B cell (primary cell): Measurements from ENCODE around the gene TEC. TPM values are rescaled to one million over a fixed set of nuclear protein-coding genes. Genes with fewer than 3 reads are reported as not detected.

Source experiments
- ATAC-seq: fragments of 200-7000 bp; cut with Tn5 transposase; one replicate; pipeline ENCODE4 v1.10.0; 2021; ENCODE audit warnings: low read depth, mild to moderate bottlenecking, moderate number of reproducible peaks, moderate library complexity
- CTCF ChIA-PET: fragments of 350-600 bp; sonication (Branson Sonifier 250); formaldehyde crosslinking; loops from one replicate; lab custom pipeline; 2021; ENCODE audit warnings: antibody characterized with exemption, inconsistent platforms; lab: Charles Lee
- POLR2A ChIA-PET: fragments of 350-600 bp; sonication (Branson Sonifier 250); formaldehyde crosslinking; loops from one replicate; lab custom pipeline; 2021; ENCODE audit warnings: antibody characterized with exemption; lab: Charles Lee
- DNase-seq: peaks from one replicate; pipeline ENCODE4 v3.0.0; 2013
- H2AFZ ChIP-seq: 2 replicates; pipeline ENCODE4 v1.6.1; 2012; ENCODE audit warnings: mild to moderate bottlenecking, low read depth, low read length; ENCODE audit not compliant: insufficient read depth, poor library complexity, severe bottlenecking
- H3K27ac ChIP-seq, 2 donors: 1 replicate in 1 of 2; 2 replicates in 1 of 2; pipeline ENCODE4 v1.5.1; 2012 to 2013; ENCODE audit warnings: low read length in 2 of 2, mild to moderate bottlenecking in 2 of 2, moderate library complexity in 1 of 2
- H3K27me3 ChIP-seq, 4 experiments: fragments of 200-600 bp in 1 of 4; sonication (generic) in 1 of 4; replicated peaks in 1 of 4; 1 replicate in 2 of 4; 2 replicates in 2 of 4; pipeline versions ENCODE4 v1.6.1 to v1.7.0; 2013 to 2016; ENCODE audit warnings: low read length in 3 of 4, mild to moderate bottlenecking in 2 of 4, mixed read lengths in 1 of 4, moderate library complexity in 1 of 4; ENCODE audit not compliant: insufficient read depth in 4 of 4, control insufficient read depth in 3 of 4; ENCODE audit errors: control extremely low read depth in 1 of 4
- H3K36me3 ChIP-seq, 2 experiments: replicated peaks in 1 of 2; 1 replicate in 1 of 2; 2 replicates in 1 of 2; pipeline versions ENCODE4 v1.6.1 to v1.7.1; 2013; ENCODE audit warnings: low read length in 1 of 2; ENCODE audit not compliant: insufficient read depth in 2 of 2, control insufficient read depth in 1 of 2; ENCODE audit errors: control extremely low read depth in 1 of 2, extremely low read depth in 1 of 2
- H3K4me1 ChIP-seq, 2 donors: fragments of 200-600 bp in 1 of 2; sonication (generic) in 1 of 2; 1 replicate in 1 of 2; 2 replicates in 1 of 2; pipeline versions ENCODE4 v1.5.1 to v1.6.1; 2013 to 2017; ENCODE audit warnings: low read length in 2 of 2; ENCODE audit not compliant: control insufficient read depth in 2 of 2, insufficient read depth in 2 of 2
- H3K4me2 ChIP-seq: replicated peaks from 2 replicates; pipeline ENCODE3; 2012; ENCODE audit warnings: mild to moderate bottlenecking, low read depth, low read length; ENCODE audit not compliant: poor library complexity, severe bottlenecking
- H3K4me3 ChIP-seq, 5 experiments: fragments of 200-600 bp in 1 of 5; sonication (generic) in 1 of 5; 1 replicate in 3 of 5; 2 replicates in 2 of 5; pipeline versions ENCODE4 v1.5.1 to v1.7.0; 2011 to 2016; ENCODE audit warnings: low read length in 4 of 5, mild to moderate bottlenecking in 4 of 5, low read depth in 2 of 5, control low read depth in 1 of 5, moderate library complexity in 1 of 5; ENCODE audit not compliant: insufficient read depth in 1 of 5; ENCODE audit errors: control extremely low read depth in 1 of 5, extremely low read depth in 1 of 5
- H3K79me2 ChIP-seq: fragments of 200-600 bp; sonication (generic); one replicate; pipeline ENCODE4 v1.6.0; 2016; ENCODE audit warnings: low read length; ENCODE audit not compliant: control insufficient read depth, insufficient read depth
- H3K9ac ChIP-seq: fragments of 200-600 bp; sonication (generic); 2 replicates; pipeline ENCODE4 v1.6.1; 2017; ENCODE audit warnings: mild to moderate bottlenecking, low read length, moderate library complexity
- H3K9me3 ChIP-seq, 3 donors: one replicate each; pipeline versions ENCODE4 v1.6.1 to v1.7.1; 2013; ENCODE audit warnings: low read length in 2 of 3; ENCODE audit not compliant: control insufficient read depth in 2 of 3, insufficient read depth in 1 of 3; ENCODE audit errors: control extremely low read depth in 1 of 3
- H4K20me1 ChIP-seq: 2 replicates; pipeline ENCODE4 v1.6.0; 2012; ENCODE audit warnings: mild to moderate bottlenecking, low read length; ENCODE audit not compliant: insufficient read depth, control insufficient read depth, poor library complexity, severe bottlenecking
- H3K27ac Mint-ChIP-seq: one replicate; pipeline ENCODE4 v1.8.0; 2021; ENCODE audit warnings: mixed read lengths
- H3K27me3 Mint-ChIP-seq: one replicate; pipeline ENCODE4 v1.8.0; 2021; ENCODE audit warnings: mixed read lengths
- H3K4me1 Mint-ChIP-seq: one replicate; pipeline ENCODE4 v1.8.0; 2021; ENCODE audit warnings: mixed read lengths
- H3K4me3 Mint-ChIP-seq: one replicate; pipeline ENCODE4 v1.8.0; 2021; ENCODE audit warnings: mixed read lengths
- H3K9me3 Mint-ChIP-seq: one replicate; pipeline ENCODE4 v1.8.0; 2022; ENCODE audit warnings: mixed read lengths; ENCODE audit not compliant: insufficient read depth
- CTCF ChIP-seq: fragments of 200-600 bp; IDR thresholded peaks from one replicate; pipeline ENCODE4 v1.8.0; 2022; ENCODE audit warnings: antibody characterized with exemption, mild to moderate bottlenecking
- EZH2 ChIP-seq: IDR thresholded peaks from 2 replicates; pipeline ENCODE4 v1.6.1; 2012; ENCODE audit warnings: borderline replicate concordance, low read depth, mild to moderate bottlenecking, moderate library complexity, low read length; ENCODE audit not compliant: insufficient read depth, poor library complexity, severe bottlenecking
- WGBS: methylation state at CpG from one replicate; pipeline ENCODE4 v1.1.5; 2013; ENCODE audit warnings: missing lambda C conversion rate; ENCODE audit not compliant: insufficient coverage; 5-methylcytosine and 5-hydroxymethylcytosine counted together
- intact Hi-C: fragments of 100-400 bp; cut with micrococcal nuclease; formaldehyde crosslinking; loops from one replicate; pipeline ENCODE4 v1.10.0; 2022
- polyA plus RNA-seq: library from polyadenylated mRNA; depleted of rRNA; stranded (reverse); fragments of >200 nt; gene quantifications from 2 replicates; pipeline ENCODE4 v1.2.3, GENCODE V29; 2012
- total RNA-seq, 2 donors: library from RNA; stranded (reverse); fragments of 120-200 nt in 1 of 2; gene quantifications; 1 replicate in 1 of 2; 2 replicates in 1 of 2; pipeline versions ENCODE4 v1.2.3 to v1.2.4, GENCODE V29; 2013 to 2022

TEC gene
- total and polyA plus RNA-seq, 2 donors (not counting 1 experiment from before 2014, with no cell fraction given): 2.0 to 8.3 TPM

- Mint-ChIP-seq H3K27me3 (no peaks in the 10 kb centered on the region), H3K27ac (no peak overlapping the region), H3K9me3 (no peaks in the 10 kb centered on the region), H3K4me3 (no peak overlapping the region), H3K4me1 (no peaks in the 10 kb centered on the region)
- Histone ChIP-seq H4K20me1 (no peaks in the 10 kb centered on the region), H3K4me3 (no peak overlapping the region), H3K27ac (no peak overlapping the region), H3K27me3 (no peaks in the 10 kb centered on the region), H2AFZ (no peak overlapping the region), H3K4me1 (no peaks in the 10 kb centered on the region), H3K4me2 (no peak overlapping the region), H3K9ac (no peak overlapping the region), H3K36me3 (no peaks in the 10 kb centered on the region), H3K9me3 (no peaks in the 10 kb centered on the region), H3K79me2 (no peaks in the 10 kb centered on the region)
- CTCF ChIA-PET: interaction anchor here (1.4 kb wide), 1 partner anchor 20 kb away, joined by 3 read pairs; no protein-coding TSS in a partner anchor
- ATAC-seq (no peak), DNase-seq (no peak)
- 100% methylated on average over 1 of the region's 3 CpGs for WGBS
- POLR2A ChIA-PET: no interaction called here
- TF ChIP-seq CTCF (no peak), EZH2 (no peak)
- intact Hi-C loops: no loop called here
Observed at GRCh38 chr4:48103483-48104139, 166.0 kb downstream of the TEC start.

DNA sequence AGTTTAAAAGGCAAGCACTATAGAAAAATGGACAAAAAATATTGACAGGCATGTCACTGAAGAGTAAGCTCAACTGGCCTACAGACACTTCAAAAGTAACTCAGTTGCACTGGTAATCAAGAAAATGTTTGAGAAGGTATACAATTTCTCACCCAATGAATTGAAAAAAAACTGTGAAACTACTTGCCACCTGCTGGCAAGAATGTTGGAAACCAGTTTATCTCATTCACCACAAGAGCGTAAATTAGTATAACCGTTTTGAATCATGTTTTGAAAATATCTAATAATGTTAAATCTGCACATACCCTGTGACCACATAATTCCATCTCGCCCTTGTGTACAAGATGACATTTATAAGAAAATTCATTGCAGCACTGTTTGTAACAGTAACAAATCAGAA, 167.3 kb downstream of the TEC start:
- no peak for ATAC-seq
- WGBS: no CpG with 5 or more reads among the region's 3 CpGs

More for the DNA sequence above, 167.3 kb downstream of the TEC start:
- no peaks in the 10 kb centered on the region for H3K9me3 ChIP-seq
- ChIA-PET POLR2A (no interaction called here), CTCF (interaction anchor here (1.3 kb wide), 1 partner anchor 15 kb away, joined by 4 read pairs; no protein-coding TSS in a partner anchor)
- no peaks in the 10 kb centered on the region for H3K9me3 Mint-ChIP-seq
- H3K9ac ChIP-seq: no peak overlapping the region
- TF ChIP-seq EZH2: no peak
- TF ChIP-seq CTCF: no peak
- H2AFZ ChIP-seq: no peak overlapping the region
- H3K4me1 Mint-ChIP-seq: no peaks in the 10 kb centered on the region
- no peaks in the 10 kb centered on the region for H4K20me1 ChIP-seq
- no peaks in the 10 kb centered on the region for H3K27me3 Mint-ChIP-seq
- intact Hi-C loops: no loop called here
- no peaks in the 10 kb centered on the region for H3K79me2 ChIP-seq
- no peak overlapping the region for H3K4me3 ChIP-seq
- no peaks in the 10 kb centered on the region for H3K4me1 ChIP-seq
- H3K36me3 ChIP-seq: no peaks in the 10 kb centered on the region
- no peaks in the 10 kb centered on the region for H3K27me3 ChIP-seq
- H3K27ac ChIP-seq: no peak overlapping the region
- H3K4me2 ChIP-seq: no peak overlapping the region
- H3K27ac Mint-ChIP-seq: no peak overlapping the region
- H3K4me3 Mint-ChIP-seq: no peak overlapping the region
- DNase-seq: no peak
